Measurements from ENCODE around the gene TMEM154. TPM values are rescaled to one million over a fixed set of nuclear protein-coding genes. Genes with fewer than 3 reads are reported as not detected.

TMEM154 gene
- total RNA-seq, 1 donor from 2014 or later, result 39.4 TPM

- intact Hi-C loops (cut with micrococcal nuclease), result no loop called here
These were observed 78.6 kb downstream of the TMEM154 start for GRCh38 chr4:152601156-152601555.

DNA sequence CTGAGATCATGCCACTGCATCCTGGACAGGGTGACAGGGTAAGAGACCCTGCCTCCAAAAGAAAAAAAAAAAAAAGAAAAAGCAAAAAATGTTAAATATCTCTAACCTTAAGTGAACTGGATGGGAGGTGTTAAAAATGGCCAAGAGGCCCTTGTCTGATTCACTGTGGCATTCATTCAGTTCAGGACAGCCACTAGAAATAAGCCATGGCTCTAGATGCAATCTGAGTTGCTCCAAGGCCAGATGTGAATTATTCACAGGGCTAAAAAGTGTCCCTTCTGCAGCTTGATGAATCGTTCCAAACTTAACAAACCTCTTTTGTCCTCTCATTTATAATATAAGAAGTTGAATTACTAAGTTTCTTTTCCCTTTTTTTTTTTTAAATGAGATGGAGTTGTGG, 80.2 kb downstream of the TMEM154 start:
- intact Hi-C loops (cut with micrococcal nuclease), result no loop called here

DNA sequence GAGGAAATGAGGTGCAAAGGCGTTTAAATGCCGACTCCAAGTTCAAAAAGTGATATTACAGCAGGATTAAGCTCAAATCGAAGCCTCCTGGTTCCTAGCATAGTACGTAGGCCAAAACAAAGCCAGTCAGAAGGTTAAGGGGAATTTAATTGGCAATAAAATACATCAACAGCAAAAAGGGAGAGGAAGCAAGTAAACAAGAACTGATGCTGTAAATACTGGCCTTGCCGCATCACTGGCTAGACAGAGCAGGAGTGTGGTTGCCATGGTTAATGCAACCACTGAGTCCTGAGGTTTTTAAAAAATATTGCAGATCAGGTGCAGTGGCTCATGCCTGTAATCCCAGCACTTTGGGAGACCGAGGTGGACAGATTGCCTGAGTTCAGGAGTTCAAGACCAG, 80.7 kb downstream of the TMEM154 start:
- intact Hi-C loops (cut with micrococcal nuclease), result no loop called here

- intact Hi-C loops (cut with micrococcal nuclease), result no loop called here
These were observed 81.3 kb downstream of the TMEM154 start for GRCh38 chr4:152598454-152598853.

GRCh38 chr4:152594978-152595925, 84.5 kb downstream of the TMEM154 start:
- intact Hi-C loops (cut with micrococcal nuclease), result no loop called here

DNA sequence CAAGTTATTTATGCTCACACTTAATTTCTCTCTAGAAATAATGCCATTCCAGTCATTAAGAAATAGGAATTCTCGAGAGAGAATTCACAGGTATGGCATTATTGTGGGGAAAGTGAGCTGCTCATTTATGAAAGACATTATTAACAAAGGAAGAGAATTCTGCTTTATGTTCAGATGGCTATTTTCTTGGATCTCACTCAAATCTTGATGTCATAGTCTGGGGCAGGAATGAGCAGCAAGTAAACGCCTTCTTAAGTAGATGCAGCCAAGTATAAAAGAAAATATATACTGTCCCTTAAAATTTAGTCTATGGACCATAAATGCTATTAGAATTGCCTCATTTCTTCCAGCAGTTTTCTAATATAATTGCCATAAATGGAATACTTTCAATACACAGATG, 85.7 kb downstream of the TMEM154 start:
- intact Hi-C loops (cut with micrococcal nuclease), result no loop called here

- intact Hi-C loops (cut with micrococcal nuclease), result no loop called here
These were observed 87.9 kb downstream of the TMEM154 start for GRCh38 chr4:152591876-152592275.

DNA sequence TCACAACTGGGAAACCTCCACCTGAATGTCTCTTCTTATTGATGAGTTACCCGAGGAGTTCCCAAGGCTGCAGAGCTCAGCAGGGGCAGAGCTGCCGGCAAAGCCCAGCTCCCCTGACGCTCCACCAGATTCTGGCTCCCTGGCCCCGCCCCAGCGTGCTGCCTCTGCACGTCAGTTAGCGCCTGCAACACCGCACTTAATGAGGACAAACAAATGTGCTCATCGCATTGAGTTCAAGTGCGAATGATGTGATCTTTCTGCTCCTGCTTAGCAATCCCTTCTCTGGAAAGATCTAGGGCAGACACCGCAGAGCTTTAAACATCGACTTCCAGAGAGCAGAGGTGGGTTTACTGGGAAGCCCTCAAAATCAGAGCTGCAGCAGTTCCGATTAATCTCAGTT, 88.4 kb downstream of the TMEM154 start:
- intact Hi-C loops (cut with micrococcal nuclease), result no loop called here

GRCh38 chr4:152590179-152591031, 89.4 kb downstream of the TMEM154 start:
- intact Hi-C loops (cut with micrococcal nuclease), result no loop called here

DNA sequence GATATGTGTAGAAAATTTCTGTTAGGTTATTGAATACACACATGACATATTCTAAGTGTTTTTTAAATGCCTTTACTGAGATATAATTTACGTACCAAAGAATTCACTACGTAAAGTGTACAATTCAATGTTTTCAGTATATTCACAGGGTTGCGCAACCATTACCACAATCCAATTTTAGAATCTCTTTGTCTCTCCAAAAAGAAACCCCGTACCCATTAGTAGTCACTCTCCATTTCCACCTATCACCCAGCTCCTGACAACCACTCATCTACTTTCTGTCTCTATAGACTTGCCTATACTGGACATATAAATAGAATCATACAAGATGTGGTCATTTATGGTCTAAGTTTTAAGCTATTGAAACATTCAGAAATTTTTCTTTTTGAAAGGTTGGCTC, 90.9 kb downstream of the TMEM154 start:
- intact Hi-C loops (cut with micrococcal nuclease), result no loop called here

DNA sequence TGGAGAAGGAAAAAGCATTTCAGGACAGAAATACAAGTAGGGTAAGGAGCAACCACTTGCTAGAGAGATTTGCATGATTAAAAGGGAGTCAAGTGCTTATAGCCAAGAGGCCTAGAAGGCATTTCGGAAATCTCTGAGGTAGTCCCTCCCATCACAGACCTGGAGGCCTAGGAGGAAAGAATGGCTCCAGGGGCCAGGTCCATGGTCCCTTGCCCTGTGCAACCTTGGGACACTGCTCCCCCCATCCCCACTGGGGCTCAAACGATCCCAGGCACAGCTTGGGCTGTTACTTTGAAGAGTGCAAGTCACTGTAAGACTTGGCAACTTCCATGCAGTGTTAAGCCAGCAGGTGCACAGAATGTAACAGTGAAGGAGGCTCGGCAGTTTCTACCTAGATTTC, 92.7 kb downstream of the TMEM154 start:
- intact Hi-C loops (cut with micrococcal nuclease), result no loop called here

DNA sequence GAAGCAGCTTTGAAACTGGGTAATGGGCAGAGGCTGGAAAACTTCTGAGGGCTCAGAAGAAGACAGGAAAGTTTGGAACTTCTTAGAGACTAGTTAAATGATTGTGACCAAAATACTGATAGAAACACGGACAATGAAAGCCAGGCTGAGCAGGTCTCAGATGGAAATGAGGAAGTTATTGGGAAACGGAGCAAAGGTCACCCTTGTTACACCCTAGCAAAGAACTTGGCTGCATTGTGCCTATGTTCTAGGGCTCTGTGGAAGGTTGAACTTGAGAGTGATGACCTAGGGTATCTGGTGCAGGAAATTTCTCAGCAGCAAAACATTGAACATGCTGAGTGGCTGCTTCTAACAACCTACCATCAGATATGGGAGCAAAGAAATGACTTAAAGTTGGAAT, 93.1 kb downstream of the TMEM154 start:
- intact Hi-C loops (cut with micrococcal nuclease), result no loop called here

DNA sequence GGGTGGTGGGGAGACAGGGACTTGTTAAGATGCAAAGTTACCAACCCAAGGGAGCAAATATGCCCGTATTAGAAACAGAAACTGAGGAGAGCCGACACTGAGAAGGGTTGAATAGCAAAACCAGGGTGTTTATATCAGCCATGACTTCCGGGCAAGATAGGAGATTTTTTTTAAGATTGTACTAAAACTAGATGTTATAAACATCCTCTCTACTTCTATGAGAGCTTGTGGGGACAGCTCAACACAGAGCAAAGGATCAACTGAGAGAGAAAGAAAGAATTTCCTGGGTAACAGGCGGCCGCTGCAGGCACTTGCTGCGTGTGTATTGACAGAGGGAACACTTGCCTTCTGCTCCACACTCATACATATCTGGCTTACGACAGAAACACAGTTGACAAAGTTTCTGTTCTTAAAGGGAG, 94.8 kb downstream of the TMEM154 start:
- intact Hi-C loops (cut with micrococcal nuclease), result loop anchor here (1.0 to 2.0 kb wide), 2 partner anchors 31 to 48 kb away; partner anchors contain the start of gene FBXW7

DNA sequence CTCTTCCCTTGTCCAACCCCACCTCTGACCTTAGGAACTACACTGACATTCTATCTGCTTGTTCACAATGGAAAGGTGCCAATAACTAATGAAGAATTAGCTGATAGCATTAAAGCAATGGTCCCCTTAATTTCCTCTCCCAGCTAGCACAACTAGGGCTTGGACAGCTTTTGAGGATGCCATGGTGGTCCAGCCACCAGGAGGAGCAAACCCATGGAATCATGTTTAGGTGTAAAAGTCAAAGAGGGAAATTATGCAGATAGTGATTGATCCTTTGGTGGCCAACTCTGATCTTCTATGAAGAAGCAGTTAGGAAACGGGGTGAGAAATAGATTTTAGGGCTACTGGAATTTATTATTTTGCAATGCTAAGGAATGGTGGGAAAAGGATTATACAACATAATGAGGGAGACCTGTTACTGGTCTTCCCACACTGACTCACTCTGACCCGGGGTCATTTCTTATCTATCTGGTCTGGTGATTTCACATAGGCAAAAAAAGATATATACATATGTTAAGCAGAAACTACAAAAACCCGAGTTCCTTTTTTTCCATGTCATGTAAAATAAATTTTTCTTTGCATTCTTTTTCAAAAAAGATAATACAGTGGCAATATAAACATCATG, 98.1 kb downstream of the TMEM154 start:
- intact Hi-C loops (cut with micrococcal nuclease), result no loop called here

GRCh38 chr4:152579916-152580315, 99.9 kb downstream of the TMEM154 start:
- intact Hi-C loops (cut with micrococcal nuclease), result no loop called here

GRCh38 chr4:152579107-152579764, 100.6 kb downstream of the TMEM154 start:
- intact Hi-C loops (cut with micrococcal nuclease), result no loop called here

DNA sequence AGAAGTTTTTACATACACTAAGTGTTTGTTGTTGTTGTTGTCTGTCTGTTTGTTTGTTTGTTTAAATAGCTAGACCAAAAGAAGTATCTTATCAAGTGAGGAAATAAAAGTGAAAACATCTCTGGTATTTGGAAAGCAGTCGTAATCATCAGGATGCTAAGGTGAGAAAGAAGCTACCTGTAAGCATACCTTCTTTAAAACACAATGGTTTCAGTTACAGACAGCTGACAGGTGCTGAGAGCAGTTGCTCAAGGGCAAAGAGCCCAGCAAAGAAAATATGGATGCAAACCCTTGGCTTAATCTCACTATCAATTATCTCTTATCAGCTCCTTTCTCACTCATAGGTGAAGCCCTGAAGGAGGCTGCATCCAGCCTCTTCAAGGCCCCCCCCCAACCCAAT, 101.1 kb downstream of the TMEM154 start:
- intact Hi-C loops (cut with micrococcal nuclease), result no loop called here

DNA sequence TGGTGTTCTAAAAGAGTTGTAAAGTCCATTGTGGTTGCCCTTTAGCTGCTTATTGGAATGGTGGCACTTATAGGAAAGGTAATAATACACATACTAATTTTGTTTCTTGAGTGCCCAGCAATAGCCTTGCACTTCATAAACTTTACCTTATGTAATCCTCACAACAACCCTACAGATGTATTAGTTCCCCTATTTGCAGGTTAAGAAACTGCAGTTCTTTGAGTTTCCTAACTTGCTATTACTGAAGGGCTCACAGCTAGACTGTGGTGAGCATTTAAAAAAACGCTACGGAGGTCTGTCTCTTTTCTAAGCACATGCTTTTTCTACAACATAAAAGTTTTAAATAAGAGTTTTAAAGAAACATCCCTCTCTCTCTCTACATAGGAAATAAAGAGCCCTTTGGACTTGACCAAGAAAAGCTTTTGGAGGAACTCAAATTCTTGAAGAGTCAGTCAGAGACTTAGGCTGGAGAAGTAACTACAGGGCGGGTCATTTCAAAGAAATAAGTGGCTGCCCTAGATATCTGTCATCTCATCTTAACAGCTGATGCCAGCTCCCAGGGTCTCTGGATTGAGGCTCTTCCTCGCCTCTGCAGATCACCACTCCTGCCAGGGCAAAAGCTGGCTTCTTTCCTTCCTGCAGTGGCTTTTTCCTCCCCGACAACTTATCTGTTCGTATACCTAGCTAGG, 101.9 kb downstream of the TMEM154 start:
- intact Hi-C loops (cut with micrococcal nuclease), result no loop called here

GRCh38 chr4:152575533-152575932, 104.3 kb downstream of the TMEM154 start:
- intact Hi-C loops (cut with micrococcal nuclease), result no loop called here

GRCh38 chr4:152573861-152574260, 105.9 kb downstream of the TMEM154 start:
- intact Hi-C loops (cut with micrococcal nuclease), result no loop called here

Measured in T-helper 1 cell treated with Interleukin-12 subunit alpha and Interleukin-12 subunit beta and Interleukin-4 antibody, amounts not matched to agents 30 ng/mL and 1 ng/mL, for 36 hours (primary cell).